Thyroid gland (tissue), 4 donors: ENCODE data around the gene ODAPH.

Experiments used
- CTCF ChIP-seq, 6 experiments: fragments of 200-600 bp in 3 of 6; fragments of 450-650 bp in 3 of 6; sonication (generic) in 3 of 6; IDR thresholded peaks; one replicate each; pipeline ENCODE4 v1.5.1; 2016 to 2019; ENCODE audit warnings: antibody characterized with exemption in 6 of 6, mild to moderate bottlenecking in 2 of 6, inconsistent platforms in 1 of 6, moderate library complexity in 1 of 6
- POLR2A ChIP-seq, 2 donors: fragments of 450-650 bp; IDR thresholded peaks; one replicate each; pipeline ENCODE4 v1.6.1; 2017; ENCODE audit warnings: antibody characterized with exemption in 2 of 2, mild to moderate bottlenecking in 2 of 2, moderate library complexity in 1 of 2

GRCh38 chr4:75516144-75516543, 39.7 kb upstream of the ODAPH start:
- TF ChIP-seq CTCF (IDR thresholded peaks at IDR 0.05) (no peak), POLR2A (IDR thresholded peaks at IDR 0.05) (no peak)
